ENCODE measurements around the gene ZDHHC7. TPM values are rescaled to one million over a fixed set of nuclear protein-coding genes. Genes with fewer than 3 reads are reported as not detected.
"Not testable (repeated sequence)": the region's sequence is repeated elsewhere in the genome, so short reads cannot be mapped to it uniquely, and the experiment has no call there.

ZDHHC7 gene, protein sequence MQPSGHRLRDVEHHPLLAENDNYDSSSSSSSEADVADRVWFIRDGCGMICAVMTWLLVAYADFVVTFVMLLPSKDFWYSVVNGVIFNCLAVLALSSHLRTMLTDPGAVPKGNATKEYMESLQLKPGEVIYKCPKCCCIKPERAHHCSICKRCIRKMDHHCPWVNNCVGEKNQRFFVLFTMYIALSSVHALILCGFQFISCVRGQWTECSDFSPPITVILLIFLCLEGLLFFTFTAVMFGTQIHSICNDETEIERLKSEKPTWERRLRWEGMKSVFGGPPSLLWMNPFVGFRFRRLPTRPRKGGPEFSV
- 31.9 and 34.1 TPM in 2 replicates for total RNA-seq

DNA sequence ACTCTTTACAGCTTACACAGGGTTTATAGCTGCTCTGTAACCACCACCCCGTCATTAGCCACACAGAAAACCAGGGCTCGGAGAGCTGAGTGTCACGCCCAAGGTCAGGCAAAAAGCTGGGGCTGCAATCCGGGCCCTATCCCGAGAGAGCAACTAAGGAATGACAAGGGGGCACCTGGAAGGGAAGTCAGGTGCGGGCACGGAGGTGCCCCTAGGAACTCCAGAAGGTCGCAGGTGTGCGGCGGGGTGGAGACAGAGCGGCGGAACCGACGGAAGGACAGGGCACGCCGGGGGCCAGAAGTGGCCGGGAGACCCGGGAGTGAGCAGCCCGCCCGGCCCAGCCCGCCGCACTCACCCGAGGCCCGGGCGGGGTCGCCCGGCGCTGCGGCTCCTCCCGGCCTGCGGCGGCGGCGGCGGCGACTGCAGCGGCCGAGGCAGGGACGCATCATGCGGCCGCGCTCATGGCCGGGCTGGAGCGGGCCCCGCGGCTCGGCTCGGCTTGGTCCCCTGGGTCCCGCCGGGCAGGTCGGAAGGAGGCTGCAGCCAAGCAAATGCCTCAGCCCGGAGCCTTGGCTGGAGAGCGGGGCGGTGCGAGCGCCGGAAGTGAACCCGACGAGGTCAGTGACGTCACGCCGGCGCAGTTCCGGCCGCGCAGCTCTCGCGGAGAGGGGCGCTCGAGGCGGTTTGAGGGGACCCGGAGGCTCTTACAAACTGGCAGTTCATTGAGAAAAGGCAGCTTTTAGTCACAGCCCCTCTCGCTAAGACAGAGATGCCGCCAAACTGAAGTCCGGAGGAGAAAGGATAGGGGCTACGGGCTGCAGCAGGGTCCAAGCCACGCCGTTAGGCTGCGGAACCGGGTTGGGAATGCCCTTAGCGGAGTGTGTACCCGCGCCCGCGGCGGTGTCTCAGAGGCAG, at the start of gene ZDHHC7:
TSS of gene ZDHHC7 (minus strand) at position 605 of the 915 bp plus-strand sequence. CDS start 20,917 bp downstream, outside the sequence.
- intact Hi-C loops (cut with micrococcal nuclease), result loop anchor here (1.0 to 5.0 kb wide), 7 partner anchors 16 to 1204 kb away; partner anchors contain the start of genes COX4I1, EMC8, HSBP1 and KIAA0513

DNA sequence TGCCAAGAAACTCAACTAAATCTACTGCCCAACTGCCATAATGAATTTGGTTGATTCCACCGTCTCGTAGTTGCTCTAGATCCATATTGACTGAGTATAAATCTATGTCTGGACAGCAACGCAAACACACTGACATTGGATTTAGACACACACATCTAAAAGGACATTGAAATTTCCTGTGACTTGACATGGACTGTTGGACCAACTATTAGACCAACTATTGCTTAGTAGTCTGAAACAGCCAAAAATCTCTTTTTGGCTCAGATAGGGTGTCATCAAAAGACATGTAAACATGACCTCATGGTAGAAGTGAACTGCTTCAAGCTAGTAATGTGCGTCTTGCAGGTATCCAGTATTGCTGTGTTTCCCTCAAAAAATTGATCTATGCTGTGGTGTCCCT, 47.6 kb upstream of the ZDHHC7 start:
- intact Hi-C loops (cut with micrococcal nuclease), result no loop called here

DNA sequence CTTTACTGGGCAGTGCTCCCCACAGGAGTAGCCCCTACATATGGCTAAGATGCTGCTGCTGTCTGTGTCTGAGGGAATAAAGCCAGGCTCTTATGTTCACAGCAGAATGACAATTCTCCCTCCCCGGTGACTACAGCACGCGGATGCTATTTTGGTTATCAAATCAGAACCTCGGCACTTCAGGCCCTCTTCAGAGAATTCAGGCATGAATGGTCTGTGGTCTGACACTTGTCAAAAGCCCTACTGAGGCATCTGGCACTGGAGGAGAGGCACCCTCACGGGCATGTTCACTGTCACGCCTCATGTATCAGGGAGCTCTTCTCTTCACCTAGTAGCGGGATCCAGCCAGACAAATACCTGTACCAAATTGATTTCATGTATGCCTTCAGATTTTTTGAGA, 46.6 kb upstream of the ZDHHC7 start:
- intact Hi-C loops (cut with micrococcal nuclease), result no loop called here

DNA sequence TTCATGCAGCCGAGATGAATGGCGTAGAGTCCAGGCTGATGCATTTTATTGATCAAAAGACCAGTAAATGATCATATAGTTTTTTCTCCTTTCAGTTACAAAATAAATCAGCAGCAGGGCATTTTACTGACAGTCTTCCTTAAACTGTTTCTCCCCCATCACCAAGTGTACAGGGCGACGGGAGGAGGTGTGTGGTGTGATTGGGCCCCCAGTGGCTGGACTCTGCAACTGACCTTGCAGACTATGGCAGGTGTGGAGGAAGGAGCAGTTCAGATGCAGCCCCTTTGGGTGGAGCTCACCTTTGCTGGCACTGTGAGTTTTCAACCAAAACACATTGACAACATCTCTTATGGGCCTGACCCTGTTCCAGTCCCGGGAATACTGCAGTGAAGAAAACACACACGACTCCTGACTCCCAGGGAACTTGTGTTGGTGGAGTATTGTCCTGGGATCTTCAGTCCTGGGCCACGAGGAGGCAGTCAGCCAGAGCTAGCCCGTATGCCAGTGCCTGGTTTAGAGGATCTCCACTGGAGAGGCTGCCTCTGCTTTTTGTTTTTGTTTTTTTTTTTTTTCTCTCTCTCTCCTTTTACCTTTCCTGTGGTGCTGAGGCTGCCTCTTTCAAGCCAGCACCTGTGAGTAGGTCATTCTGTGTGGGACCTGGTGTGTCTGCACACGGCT, 46.0 kb upstream of the ZDHHC7 start:
- intact Hi-C loops (cut with micrococcal nuclease), result no loop called here

DNA sequence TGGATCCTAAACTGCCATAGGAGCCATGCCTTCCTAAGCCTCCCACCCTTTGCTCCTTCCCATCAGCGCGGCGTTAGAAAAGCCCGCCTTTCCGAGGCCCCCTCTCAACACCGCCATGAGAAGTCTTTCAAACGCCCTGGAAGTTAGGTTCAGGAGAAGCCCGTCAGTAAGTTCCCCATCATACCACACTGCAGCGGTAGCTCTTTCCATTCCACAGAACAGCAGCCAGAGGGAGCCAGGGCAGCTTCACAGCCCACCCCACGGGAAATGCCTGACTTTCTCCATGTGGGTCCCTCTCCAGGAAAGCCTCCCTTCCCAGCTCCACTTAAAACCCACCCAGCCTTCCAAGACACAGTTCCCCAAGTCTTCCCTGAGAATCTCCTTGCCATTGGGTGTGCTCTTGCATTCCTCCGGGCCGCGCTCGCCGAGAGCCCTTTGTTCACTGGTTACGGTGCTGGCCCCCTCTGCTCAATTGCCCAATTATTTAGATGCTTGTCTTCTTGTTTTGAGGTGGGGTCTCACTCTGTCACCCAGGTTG, 44.9 kb upstream of the ZDHHC7 start:
- intact Hi-C loops (cut with micrococcal nuclease), result no loop called here

DNA sequence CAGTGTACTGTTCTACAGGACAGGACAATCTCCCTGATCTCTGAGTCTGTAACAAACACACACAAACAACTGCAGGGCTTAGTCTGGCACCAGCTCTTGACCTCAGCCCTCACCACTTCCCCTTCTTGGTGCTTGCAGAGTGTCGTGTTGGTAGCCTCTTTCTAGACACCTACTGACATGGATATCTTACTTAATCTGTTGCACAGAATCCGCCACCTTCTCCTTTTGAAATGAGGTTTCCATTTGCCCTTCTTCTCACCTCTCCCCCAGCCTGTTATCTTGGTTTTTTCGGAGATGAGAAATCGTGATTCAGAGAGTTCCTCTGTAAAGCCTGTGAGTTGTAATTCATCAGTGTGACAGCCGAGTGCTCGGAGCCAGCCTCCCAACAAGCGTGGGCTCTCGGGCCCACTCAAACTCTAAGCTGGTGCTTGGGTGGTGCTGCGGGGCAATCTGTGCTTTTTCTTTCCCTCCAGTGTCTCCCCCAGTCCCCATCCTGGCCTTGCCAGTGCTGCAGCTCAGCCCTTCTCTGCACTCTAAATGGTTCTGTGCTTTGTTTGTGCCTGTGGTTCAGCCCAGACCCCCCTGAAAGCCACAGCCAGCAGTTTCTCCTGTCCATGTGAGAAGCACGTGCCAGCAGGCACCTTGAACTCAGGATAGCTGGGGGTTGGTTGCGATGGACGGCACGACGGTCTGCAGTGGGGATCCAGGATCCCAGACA, 44.3 kb upstream of the ZDHHC7 start:
- intact Hi-C loops (cut with micrococcal nuclease), result loop anchor here (1.0 kb wide), 5 partner anchors 26 to 248 kb away; partner anchors contain the start of gene ZDHHC7

DNA sequence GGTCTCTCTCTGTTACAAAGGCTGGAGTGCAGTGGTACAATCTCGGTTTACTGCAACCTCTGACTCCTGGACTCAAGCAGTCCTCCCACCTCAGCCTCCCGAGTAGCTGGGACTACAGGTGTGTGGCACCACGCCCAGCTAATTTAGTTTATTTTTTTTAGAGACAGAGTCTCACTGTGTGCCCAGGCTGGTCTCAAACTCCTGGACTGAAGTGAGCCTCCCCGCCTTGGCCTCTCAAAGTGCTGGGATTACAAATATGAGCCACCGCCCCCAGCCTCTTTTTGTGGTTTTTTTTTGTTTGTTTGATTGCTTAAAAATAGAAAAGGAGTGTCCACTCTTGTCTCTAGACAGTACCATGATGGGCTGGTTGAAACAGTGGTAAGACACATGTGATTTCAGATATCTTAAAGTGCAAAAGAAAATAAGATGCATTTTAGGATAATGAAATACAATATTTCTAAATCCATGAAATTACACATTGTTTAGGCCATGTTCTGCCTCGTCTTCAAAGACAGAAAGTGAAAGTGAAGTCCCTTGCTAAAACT, 43.7 kb upstream of the ZDHHC7 start:
- intact Hi-C loops (cut with micrococcal nuclease), result loop anchor here (1.0 kb wide), 5 partner anchors 26 to 248 kb away; partner anchors contain the start of gene ZDHHC7

DNA sequence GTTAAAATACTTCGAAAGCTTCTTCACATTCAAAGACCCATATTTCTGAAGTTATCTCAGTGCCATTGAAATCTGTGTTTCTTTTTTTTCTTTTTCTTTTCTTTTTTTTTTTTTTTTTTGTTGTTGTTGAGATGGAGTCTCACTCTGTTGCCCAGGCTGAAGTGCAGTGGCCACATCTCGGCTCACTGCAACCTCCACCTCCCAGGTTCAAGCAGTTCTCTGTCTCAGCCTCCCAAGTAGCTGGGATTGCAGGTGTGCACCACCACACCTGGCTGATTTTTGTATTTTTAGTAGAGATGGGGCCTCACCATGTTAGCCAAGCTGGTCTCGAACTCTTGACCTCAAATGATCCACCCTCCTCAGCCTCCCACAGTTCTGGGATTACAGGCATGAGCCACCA, 43.0 kb upstream of the ZDHHC7 start:
- intact Hi-C loops (cut with micrococcal nuclease), result not testable (repeated sequence)

DNA sequence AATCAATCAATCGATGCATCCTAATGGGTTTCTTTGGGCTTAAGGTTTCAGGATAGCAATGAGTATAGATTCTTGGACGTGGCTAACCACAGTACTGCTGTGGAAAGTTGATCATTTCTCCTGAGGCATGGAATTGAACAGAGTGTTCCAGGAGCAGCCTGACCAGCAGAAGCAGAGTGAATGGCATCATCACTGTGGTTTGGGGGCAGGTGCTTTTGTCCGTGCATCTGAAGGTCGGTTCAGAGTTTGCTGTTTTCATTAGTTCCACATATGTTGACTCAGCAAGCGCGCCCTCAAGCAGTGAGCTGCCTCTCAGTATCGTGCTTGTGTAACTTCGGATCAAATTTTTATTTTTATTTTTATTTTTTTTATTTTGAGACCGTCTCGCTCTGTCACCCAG, 41.2 kb upstream of the ZDHHC7 start:
- intact Hi-C loops (cut with micrococcal nuclease), result no loop called here

DNA sequence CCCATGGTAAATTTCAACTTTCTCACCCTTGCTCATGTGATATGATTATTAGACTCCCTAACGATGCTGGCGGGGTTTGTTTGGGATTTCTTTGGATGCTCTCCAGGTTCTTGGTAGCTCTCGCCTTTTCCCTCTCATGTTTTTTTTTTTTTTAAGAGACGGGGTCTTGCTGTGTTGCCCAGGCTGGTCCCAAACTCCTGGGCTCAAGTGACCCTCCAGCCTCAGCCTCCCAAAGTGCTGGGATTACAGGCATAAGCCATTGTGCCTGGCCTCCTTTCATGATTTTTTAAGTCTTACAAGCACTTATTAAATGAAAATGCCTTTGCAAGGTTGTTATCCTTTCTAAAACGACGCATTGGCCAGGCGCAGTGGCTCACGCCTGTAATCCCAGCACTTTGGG, 40.3 kb upstream of the ZDHHC7 start:
- intact Hi-C loops (cut with micrococcal nuclease), result no loop called here

DNA sequence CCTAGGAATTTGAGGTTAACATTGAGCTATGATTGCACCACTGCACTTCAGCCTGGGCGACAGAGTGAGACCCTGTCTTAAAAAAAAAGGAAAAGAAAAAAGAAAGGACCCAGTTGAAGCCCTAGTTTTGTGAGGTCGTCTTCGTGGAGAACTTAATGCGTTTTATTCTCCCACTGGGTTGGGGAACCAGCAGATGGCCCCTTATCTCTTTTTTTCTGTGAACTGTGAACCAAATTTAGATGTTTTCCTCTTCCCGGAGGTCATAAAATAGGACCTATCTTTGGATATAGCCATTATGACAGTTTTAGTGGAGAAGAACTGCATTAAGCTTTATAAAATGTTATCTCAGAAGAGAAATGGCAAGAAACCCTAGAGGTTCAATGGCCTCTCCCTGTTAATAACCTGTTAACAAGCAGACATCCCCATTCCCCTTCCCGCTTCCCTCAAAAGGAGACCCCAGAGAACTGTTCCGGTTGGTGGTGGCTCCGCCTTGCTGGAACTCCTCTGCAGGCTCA, 39.8 kb upstream of the ZDHHC7 start:
- intact Hi-C loops (cut with micrococcal nuclease), result no loop called here

DNA sequence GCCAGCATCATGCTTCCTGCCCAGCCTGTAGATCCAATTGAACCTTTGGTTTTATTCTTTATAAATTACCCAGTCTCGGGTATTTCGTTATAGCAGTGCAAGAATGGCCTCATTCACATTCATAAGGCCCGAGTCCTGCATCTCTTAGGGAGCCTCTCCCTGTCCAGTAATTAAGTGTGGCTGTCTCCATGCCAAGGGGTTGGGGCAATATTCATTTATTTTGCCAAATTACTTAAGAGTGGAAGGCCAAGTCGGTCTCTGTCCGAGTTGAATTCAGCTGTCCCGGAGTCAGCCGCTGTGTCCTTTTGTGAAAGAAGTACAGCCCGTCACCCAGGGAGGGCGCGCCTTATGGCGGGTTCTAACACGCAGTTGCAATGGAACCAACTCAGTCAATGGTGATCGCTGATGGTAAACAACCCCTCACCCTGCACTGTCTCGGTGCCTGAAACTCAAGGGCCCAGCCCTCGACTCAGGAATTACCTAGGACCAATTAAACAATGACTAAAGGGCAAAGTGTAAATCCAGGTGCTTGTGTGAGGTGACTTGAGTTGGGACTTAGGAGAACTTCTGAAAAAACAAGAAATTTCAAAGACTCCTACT, 38.5 kb upstream of the ZDHHC7 start:
- intact Hi-C loops (cut with micrococcal nuclease), result no loop called here

DNA sequence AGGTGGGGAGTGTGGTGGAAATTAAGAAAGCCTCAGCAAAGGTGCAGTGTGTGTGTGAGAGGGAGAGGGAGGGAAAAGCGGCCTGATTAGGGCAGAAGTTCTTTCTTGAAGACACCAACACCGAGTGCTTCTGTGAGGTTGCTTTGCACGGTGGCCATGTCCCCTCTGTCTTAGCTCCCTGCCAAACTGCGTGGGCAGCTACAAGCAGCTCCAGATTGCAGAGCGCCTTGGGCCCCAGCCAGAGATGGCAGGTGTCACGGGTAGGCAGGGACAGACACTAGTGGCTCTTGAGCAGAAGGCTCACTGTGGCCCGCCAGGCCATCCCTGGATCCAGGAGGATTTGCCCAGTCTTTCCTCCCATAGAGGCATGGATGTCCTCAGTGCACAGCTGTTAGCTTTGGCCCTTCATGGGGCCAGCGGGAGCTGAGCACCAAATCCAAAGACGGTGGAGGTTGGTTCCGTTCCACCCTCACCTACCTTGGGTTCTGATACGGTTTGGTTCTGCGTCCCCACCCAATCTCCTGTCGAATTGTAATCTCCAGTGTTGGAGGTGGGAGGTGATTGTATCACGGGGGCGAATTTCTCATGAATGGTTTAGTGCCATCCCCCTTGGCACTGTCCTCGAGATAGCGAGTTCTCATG, 37.7 kb upstream of the ZDHHC7 start:
- intact Hi-C loops (cut with micrococcal nuclease), result no loop called here

DNA sequence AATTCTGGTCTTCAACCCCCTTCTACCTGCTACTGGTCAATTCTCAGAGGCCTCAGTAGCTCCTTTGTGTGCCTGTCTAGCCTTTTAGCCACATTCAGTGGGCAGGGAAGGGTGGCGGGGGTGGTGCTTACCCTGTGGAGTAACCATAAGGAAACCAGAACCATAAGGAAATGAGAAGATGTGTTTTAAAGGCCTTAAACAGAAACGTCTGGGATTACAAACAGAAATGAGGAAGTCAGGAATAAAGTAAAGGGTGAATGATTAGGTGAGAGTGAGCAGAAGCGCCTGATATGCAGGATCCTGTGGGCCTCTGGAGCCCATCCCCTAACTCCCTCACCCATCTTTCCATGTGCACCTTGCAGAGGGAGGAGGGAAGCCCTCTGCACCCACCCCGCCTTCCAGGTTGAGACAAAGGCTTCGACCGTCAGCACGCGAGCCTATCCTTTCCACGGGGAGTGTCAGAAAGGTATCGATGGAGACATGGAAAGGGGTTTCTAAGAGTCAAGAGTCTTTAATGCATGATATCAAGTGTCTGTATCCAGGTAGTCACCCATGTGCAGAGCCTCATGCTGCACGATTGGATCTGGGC, 36.6 kb upstream of the ZDHHC7 start:
- intact Hi-C loops (cut with micrococcal nuclease), result no loop called here

DNA sequence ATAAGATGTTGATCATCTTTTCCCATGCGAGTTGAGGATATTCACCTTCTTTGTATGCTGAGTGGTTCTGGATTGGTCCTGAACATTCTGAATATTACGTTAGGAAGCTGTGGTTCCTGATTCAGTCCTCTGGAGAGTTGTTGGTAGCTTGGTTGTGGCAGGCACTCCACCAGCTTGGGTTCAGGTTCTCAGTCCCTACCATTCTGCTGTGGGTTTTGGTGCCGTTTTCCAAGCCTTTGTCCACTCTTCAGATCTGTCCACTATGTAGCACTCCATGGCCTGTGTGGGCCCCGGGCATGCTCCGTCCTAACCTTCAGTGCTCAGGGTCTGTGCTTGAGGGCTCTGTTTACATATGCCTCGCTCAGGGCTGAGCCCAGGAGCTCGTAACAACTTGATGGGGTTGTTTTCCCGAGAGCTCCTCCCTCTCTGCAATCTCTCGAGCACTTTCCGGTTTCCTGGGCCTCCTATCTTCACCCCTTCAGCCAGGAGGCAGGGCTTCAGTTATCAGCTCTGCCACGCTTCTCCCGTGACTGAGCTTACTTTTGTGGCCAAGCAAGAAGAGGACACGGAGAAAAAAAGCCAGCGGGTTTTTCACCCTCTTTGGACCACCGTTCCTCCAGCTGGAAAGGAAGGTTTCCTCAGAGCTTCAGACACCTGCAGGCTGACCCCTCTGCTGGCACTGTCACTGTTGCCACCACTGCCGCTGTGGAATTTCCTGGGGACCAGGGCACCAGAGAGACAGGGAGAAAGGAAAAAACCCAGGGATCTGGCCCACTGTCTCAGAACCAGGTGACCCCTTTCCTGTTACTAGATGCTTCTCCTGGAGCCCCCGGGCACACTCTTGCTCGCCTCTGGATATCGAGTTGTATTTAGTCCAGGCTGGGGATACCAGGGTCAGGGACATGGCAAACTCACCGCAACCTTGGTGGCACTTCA, 35.9 kb upstream of the ZDHHC7 start:
- intact Hi-C loops (cut with micrococcal nuclease), result no loop called here

DNA sequence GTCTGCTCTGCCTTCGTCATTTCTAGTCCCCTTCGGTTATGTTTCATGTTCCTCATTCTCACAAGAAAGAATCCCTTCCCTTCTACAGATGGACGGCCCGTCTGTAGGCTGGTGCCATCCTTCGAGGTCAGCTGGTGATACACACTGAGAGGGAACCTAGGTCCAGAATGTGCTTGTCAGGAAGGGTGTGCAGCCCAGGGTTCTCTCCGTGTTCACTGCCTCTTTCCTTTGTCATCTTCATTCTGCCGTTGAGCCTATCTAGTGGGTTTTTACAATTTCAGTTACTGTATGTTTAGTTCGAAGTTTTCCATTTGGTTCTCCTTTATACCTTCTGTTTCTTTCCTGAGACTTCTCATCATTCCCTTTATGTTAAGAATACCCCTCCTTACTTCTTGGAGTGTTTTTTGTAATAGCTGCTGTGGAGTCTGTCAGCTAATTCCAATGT, 35.2 kb upstream of the ZDHHC7 start:
- intact Hi-C loops (cut with micrococcal nuclease), result no loop called here

DNA sequence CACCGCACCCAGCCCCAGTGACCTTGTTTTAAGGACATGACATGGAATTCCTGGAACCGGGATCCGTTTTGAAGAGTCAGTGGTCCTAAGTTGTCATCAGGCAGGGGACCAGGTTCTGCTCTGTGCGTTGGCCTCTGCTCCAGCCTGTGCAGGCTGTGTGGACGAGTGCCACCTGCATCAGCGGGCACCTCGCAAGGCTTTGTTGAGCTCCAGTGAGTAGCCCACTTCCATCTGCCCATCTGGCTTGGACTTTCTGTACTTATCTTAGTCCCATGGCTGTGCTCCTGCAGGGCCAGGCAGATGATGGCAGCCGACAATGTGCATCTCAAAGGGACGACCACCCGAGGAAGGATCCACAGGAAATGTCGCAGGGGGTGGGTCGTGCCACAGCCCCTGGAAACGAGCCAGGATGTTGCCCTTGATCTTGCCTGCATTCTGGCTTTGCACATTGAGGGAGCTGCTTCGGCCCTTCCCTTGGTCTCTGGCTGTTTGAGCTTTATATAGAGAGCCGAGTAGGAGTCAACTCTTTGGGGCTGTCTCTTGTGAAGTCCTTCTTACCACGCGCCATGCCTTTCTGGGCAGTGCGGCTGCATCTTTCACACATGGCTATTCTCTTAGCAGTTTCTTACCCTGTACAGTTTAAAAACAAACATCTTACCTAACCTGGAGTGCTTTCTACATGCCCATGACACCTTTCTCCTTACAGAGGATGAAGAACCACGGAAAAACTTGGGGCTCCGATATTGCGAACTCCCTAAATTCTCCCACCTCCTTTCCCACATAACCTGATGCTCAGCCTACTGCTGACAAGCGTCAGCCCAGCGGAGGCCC, 34.5 kb upstream of the ZDHHC7 start:
- intact Hi-C loops (cut with micrococcal nuclease), result no loop called here
